Endothelial cell of umbilical vein (primary cell): ENCODE data around the gene PNPLA1. TPM values are rescaled to one million over a fixed set of nuclear protein-coding genes. Genes with fewer than 3 reads are reported as not detected.

Experiments
- BruUV-seq: library from RNA; stranded (reverse); fragments of 400-500 nt; replicated peaks from 2 replicates; lab custom pipeline; 2021; lab: Mats Ljungman, UMichigan
- CTCF ChIA-PET: fragments of 300-600, 350-600 bp; sonication (Branson Sonifier 250); formaldehyde crosslinking; loops from one replicate; lab custom pipeline; 2021; ENCODE audit warnings: antibody characterized with exemption, inconsistent platforms; lab: Charles Lee
- POLR2A ChIA-PET: fragments of 300-600, 350-600 bp; sonication (Branson Sonifier 250); formaldehyde crosslinking; loops from one replicate; lab custom pipeline; 2021; ENCODE audit warnings: antibody characterized with exemption, inconsistent platforms; lab: Charles Lee
- DNase-seq: peaks from one replicate; pipeline ENCODE4 v3.0.0-alpha.2; 2011; ENCODE audit warnings: low read depth, low spot score
- FAIRE-seq: peaks from 2 replicates; lab custom pipeline; 2011; peaks lifted over from hg19 to GRCh38; lab: Jason Lieb, UNC
- H2AFZ ChIP-seq: 2 replicates; pipeline ENCODE4 v1.6.0; 2012; ENCODE audit warnings: low read depth, low read length, control low read depth, inconsistent platforms
- H3K27ac ChIP-seq: 2 replicates; pipeline ENCODE4 v1.5.1; 2011; ENCODE audit warnings: low read depth, mild to moderate bottlenecking, control low read depth, low read length, moderate library complexity; ENCODE audit not compliant: insufficient read depth
- H3K27me3 ChIP-seq, 2 experiments: 2 replicates each; pipeline versions ENCODE4 v1.6.0 to v1.6.1; 2011; ENCODE audit warnings: low read length in 2 of 2, mixed read lengths in 1 of 2; ENCODE audit not compliant: control insufficient read depth in 2 of 2, insufficient read depth in 2 of 2
- H3K36me3 ChIP-seq, 2 experiments: 2 replicates in 1 of 2; 3 replicates in 1 of 2; pipeline ENCODE4 v1.5.1; 2011; ENCODE audit warnings: low read length in 2 of 2, mild to moderate bottlenecking in 1 of 2, moderate library complexity in 1 of 2; ENCODE audit not compliant: control insufficient read depth in 2 of 2, insufficient read depth in 2 of 2; ENCODE audit errors: extremely low read depth in 1 of 2
- H3K4me1 ChIP-seq: 3 replicates; pipeline ENCODE4 v1.5.1; 2011; ENCODE audit warnings: mild to moderate bottlenecking, low read length; ENCODE audit not compliant: control insufficient read depth, insufficient read depth; ENCODE audit errors: extremely low read depth
- H3K4me2 ChIP-seq: 2 replicates; pipeline ENCODE4 v1.6.1; 2011; ENCODE audit warnings: low read length, control low read depth, mixed read lengths; ENCODE audit not compliant: insufficient read depth
- H3K4me3 ChIP-seq, 3 experiments: fragments of 200-600 bp in 1 of 3; sonication (generic), shearing (Covaris generic) in 1 of 3; replicated peaks in 1 of 3; 2 replicates each; pipeline ENCODE4 v1.5.1; 2011 to 2016; ENCODE audit warnings: control low read depth in 3 of 3, low read length in 3 of 3, mild to moderate bottlenecking in 2 of 3, inconsistent platforms in 1 of 3, low read depth in 1 of 3, moderate library complexity in 1 of 3; ENCODE audit not compliant: insufficient read depth in 1 of 3
- H3K79me2 ChIP-seq: 2 replicates; pipeline ENCODE4 v1.6.0; 2012; ENCODE audit warnings: low read length, inconsistent platforms; ENCODE audit not compliant: control insufficient read depth, insufficient read depth
- H3K9ac ChIP-seq: replicated peaks from 2 replicates; pipeline ENCODE3; 2011; ENCODE audit warnings: low read length, control low read depth; ENCODE audit not compliant: insufficient read depth; ENCODE audit errors: extremely low read depth
- H3K9me1 ChIP-seq: replicated peaks from 3 replicates; pipeline ENCODE4 v1.6.0; 2011; ENCODE audit warnings: mild to moderate bottlenecking, low read length; ENCODE audit not compliant: control insufficient read depth, insufficient read depth; ENCODE audit errors: extremely low read depth
- H3K9me3 ChIP-seq: replicated peaks from 2 replicates; pipeline ENCODE4 v1.5.1; 2012; ENCODE audit warnings: low read length, inconsistent platforms; ENCODE audit not compliant: control insufficient read depth, insufficient read depth
- H4K20me1 ChIP-seq: replicated peaks from 2 replicates; pipeline ENCODE3; 2011; ENCODE audit warnings: mild to moderate bottlenecking, low read length; ENCODE audit not compliant: control insufficient read depth, insufficient read depth; ENCODE audit errors: extremely low read depth
- CTCF ChIP-seq, 2 donors: IDR thresholded peaks; 1 replicate in 1 of 2; 2 replicates in 1 of 2; pipeline ENCODE4 v1.5.1; 2011; ENCODE audit warnings: low read length in 2 of 2, mild to moderate bottlenecking in 2 of 2, moderate library complexity in 2 of 2, control low read depth in 1 of 2, inconsistent platforms in 1 of 2, low read depth in 1 of 2; ENCODE audit not compliant: insufficient read depth in 1 of 2; ENCODE audit errors: extremely low read depth in 1 of 2
- FOS ChIP-seq: IDR thresholded peaks from 2 replicates; pipeline ENCODE4 v1.6.1; 2011; ENCODE audit warnings: mild to moderate bottlenecking, low read length, moderate library complexity, borderline replicate concordance; ENCODE audit not compliant: insufficient read depth
- JUN ChIP-seq: IDR thresholded peaks from 2 replicates; pipeline ENCODE4 v1.6.1; 2011; ENCODE audit warnings: borderline replicate concordance, low read depth; ENCODE audit not compliant: insufficient read length, insufficient read depth
- POLR2A ChIP-seq: IDR thresholded peaks from 2 replicates; pipeline ENCODE4 v1.6.1; 2012; ENCODE audit warnings: low read depth, mild to moderate bottlenecking, control low read depth, low read length
- POLR2AphosphoS5 ChIP-seq: IDR thresholded peaks from 2 replicates; pipeline ENCODE4 v1.6.1; 2012; ENCODE audit warnings: low read depth, mild to moderate bottlenecking, control low read depth, low read length, moderate library complexity; ENCODE audit not compliant: insufficient read depth
- dilution Hi-C: fragments of 300-500 bp; cut with MboI; formaldehyde crosslinking; loops from one replicate; pipeline ENCODE4 v1.15.0; 2019; ENCODE audit warnings: low sequenced_read_pairs; ENCODE audit not compliant: extremely low pct_ligation_motif_present
- intact Hi-C: fragments of 100-400 bp; cut with micrococcal nuclease; formaldehyde crosslinking; loops from one replicate; pipeline ENCODE4 v1.10.0; 2022
- polyA plus RNA-seq, 4 experiments: library from polyadenylated mRNA; depleted of rRNA in 3 of 4; stranded (reverse) in 3 of 4; unstranded in 1 of 4; fragments of >200 nt; gene quantifications; 2 replicates each; pipeline versions ENCODE4 v1.2.1 to v1.2.3, GENCODE V29; 2011 to 2012; ENCODE audit warnings: missing spikeins in 1 of 4
- total RNA-seq: library from RNA; stranded (reverse); gene quantifications from 2 replicates; pipeline ENCODE4 v1.2.3, GENCODE V29; 2021

Gene PNPLA1
- total and polyA plus RNA-seq, 2 donors (not counting 3 experiments of a cell fraction or from before 2014, with no cell fraction given): not detected

- Histone ChIP-seq H3K4me1 (no peaks in the 10 kb centered on the region), H3K4me3 (no peak overlapping the region), H3K36me3 (no peaks in the 10 kb centered on the region), H3K9me1 (no peaks in the 10 kb centered on the region), H2AFZ (no peak overlapping the region), H3K27ac (no peak overlapping the region), H3K9me3 (no peaks in the 10 kb centered on the region), H3K27me3 (peaks cover 8 to 19% of the 10 kb centered on the region in 2 experiments), H3K9ac (no peak overlapping the region), H4K20me1 (no peaks in the 10 kb centered on the region), H3K79me2 (no peaks in the 10 kb centered on the region), H3K4me2 (no peak overlapping the region)
- DNase-seq: no peak
- dilution Hi-C loops: no loop called here
- no peak for FAIRE-seq
- no peak for TF ChIP-seq FOS
- no peak for TF ChIP-seq POLR2A
- no peak for TF ChIP-seq CTCF (IDR thresholded peaks at IDR 0.05; ENCODE audit: extremely low read depth in 1 of 2, insufficient read depth in 1 of 2, low read depth in 1 of 2, low read length in 2 of 2)
- TF ChIP-seq JUN: no peak
- TF ChIP-seq POLR2AphosphoS5: no peak
- no TSS peak for BruUV-seq
- POLR2A ChIA-PET: no interaction called here
- CTCF ChIA-PET: interaction anchor here (0.6 to 2.7 kb wide), 5 partner anchors 10 to 50 kb away, joined by 4 to 7 read pairs (median 4); no protein-coding TSS in a partner anchor
- intact Hi-C loops: no loop called here
Measured at GRCh38 chr6:36309900-36310299, 40.0 kb downstream of the PNPLA1 start.
